NK-92 treated with Interleukin-12 subunit alpha and Interleukin-12 subunit beta, amount 100 ng/mL, for 24 hours (cell line): ENCODE measurements around the gene PCDHGA6.

ENCODE experiments used
- DNase-seq: peaks from one replicate; lab custom pipeline; 2025; lab: John Stamatoyannopoulos, UW

The PCDHGA6 gene

GRCh38 chr5:141419074-141419880, 45.6 kb downstream of the PCDHGA6 start:
- no peak for DNase-seq

GRCh38 chr5:141420855-141421488, 47.3 kb downstream of the PCDHGA6 start, which contains the start of gene PCDHGA11:
TSS of gene PCDHGA11 (plus strand) at chr5:141421051. CDS start at chr5:141421228, 177 bp downstream.
- no peak for DNase-seq

- no peak for DNase-seq
Measured at GRCh38 chr5:141421489-141421855, 47.8 kb downstream of the PCDHGA6 start.

- no peak for DNase-seq
Measured at GRCh38 chr5:141422742-141423291, 49.1 kb downstream of the PCDHGA6 start.

- no peak for DNase-seq
Measured at GRCh38 chr5:141427783-141428426, 54.2 kb downstream of the PCDHGA6 start.
